SK-N-SH treated with all-trans-retinoic acid at 6 μM for 48 hours (cell line): ENCODE data around the gene VMP1.
A peak's percentile ranks its signal among the peaks of the same experiment; 100 is the strongest.

ENCODE experiments used
- ATAC-seq: fragments of 200-7000 bp; cut with Tn5 transposase; 3 replicates; pipeline ENCODE4 v1.9.1; 2020; ENCODE audit warnings: mild to moderate bottlenecking, moderate library complexity
- ARNTL ChIP-seq: fragments of 450-650 bp; formaldehyde crosslinking; IDR thresholded peaks from 2 replicates; pipeline ENCODE4 v1.5.0; 2020; ENCODE audit warnings: low read depth, mild to moderate bottlenecking, moderate library complexity, borderline replicate concordance
- BACH2 ChIP-seq: fragments of 250-450 bp; sonication (Bioruptor Pico); IDR thresholded peaks from 2 replicates; pipeline ENCODE4 v1.9.0; 2021; ENCODE audit warnings: mild to moderate bottlenecking, borderline replicate concordance
- CSDC2 ChIP-seq: fragments of 250-450 bp; sonication (Bioruptor Pico); IDR thresholded peaks from 2 replicates; pipeline ENCODE4 v1.5.0; 2020; ENCODE audit warnings: mild to moderate bottlenecking, moderate library complexity
- CSRNP3 ChIP-seq: fragments of 250-450 bp; sonication (Bioruptor Pico); IDR thresholded peaks from 2 replicates; pipeline ENCODE4 v1.5.1; 2021; ENCODE audit warnings: mild to moderate bottlenecking, moderate library complexity
- ESRRG ChIP-seq: fragments of 250-450 bp; sonication (Bioruptor Pico); IDR thresholded peaks from 2 replicates; pipeline ENCODE4 v1.6.1; 2021; ENCODE audit warnings: mild to moderate bottlenecking
- GLIS3 ChIP-seq: fragments of 250-450 bp; sonication (Bioruptor Pico); IDR thresholded peaks from 2 replicates; pipeline ENCODE4 v1.5.0; 2020; ENCODE audit warnings: mild to moderate bottlenecking, moderate library complexity
- ISL1 ChIP-seq: fragments of 250-450 bp; sonication (Bioruptor Pico); IDR thresholded peaks from 2 replicates; pipeline ENCODE4 v2.1.2; 2022; ENCODE audit warnings: mild to moderate bottlenecking, moderate library complexity
- OSR1 ChIP-seq: fragments of 250-450 bp; sonication (Bioruptor Pico); IDR thresholded peaks from 2 replicates; pipeline ENCODE4 v1.8.0; 2022; ENCODE audit warnings: moderate library complexity, mild to moderate bottlenecking, inconsistent platforms
- PATZ1 ChIP-seq: fragments of 250-450 bp; sonication (Bioruptor Pico); IDR thresholded peaks from 2 replicates; pipeline ENCODE4 v1.8.0; 2020; ENCODE audit warnings: mild to moderate bottlenecking, moderate library complexity, borderline replicate concordance
- PPARA ChIP-seq: fragments of 250-450 bp; sonication (Bioruptor Pico); IDR thresholded peaks from 2 replicates; pipeline ENCODE4 v1.5.0; 2020; ENCODE audit warnings: mild to moderate bottlenecking, borderline replicate concordance
- RARB ChIP-seq: fragments of 250-450 bp; sonication (Bioruptor Pico); IDR thresholded peaks from 2 replicates; pipeline ENCODE4 v1.8.0; 2021; ENCODE audit warnings: mild to moderate bottlenecking, moderate library complexity
- SNAI2 ChIP-seq: fragments of 250-450 bp; sonication (Bioruptor Pico); IDR thresholded peaks from 2 replicates; pipeline ENCODE4 v1.5.0; 2020; ENCODE audit warnings: mild to moderate bottlenecking, moderate library complexity
- TCF4 ChIP-seq: fragments of 250-450 bp; sonication (Bioruptor Pico); IDR thresholded peaks from 2 replicates; pipeline ENCODE4 v1.8.0; 2021; ENCODE audit warnings: mild to moderate bottlenecking, moderate library complexity, borderline replicate concordance
- ZC3H10 ChIP-seq: fragments of 250-450 bp; sonication (Bioruptor Pico); IDR thresholded peaks from 2 replicates; pipeline ENCODE4 v1.5.1; 2021; ENCODE audit warnings: mild to moderate bottlenecking, moderate library complexity
- ZFP3 ChIP-seq: fragments of 250-450 bp; sonication (Bioruptor Pico); IDR thresholded peaks from 2 replicates; pipeline ENCODE4 v1.5.0; 2020; ENCODE audit warnings: mild to moderate bottlenecking, moderate library complexity
- ZNF565 ChIP-seq: fragments of 450-650 bp; formaldehyde crosslinking; conservative IDR thresholded peaks from 2 replicates; pipeline ENCODE4 v1.5.0; 2020; ENCODE audit warnings: low read depth, mild to moderate bottlenecking, moderate library complexity
- ZNF70 ChIP-seq: fragments of 450-650 bp; formaldehyde crosslinking; IDR thresholded peaks from 2 replicates; pipeline ENCODE4 v1.5.0; 2020; ENCODE audit warnings: mild to moderate bottlenecking, moderate library complexity
- ZNF8 ChIP-seq: fragments of 450-650 bp; formaldehyde crosslinking; IDR thresholded peaks from 2 replicates; pipeline ENCODE4 v1.5.0; 2020; ENCODE audit warnings: mild to moderate bottlenecking, moderate library complexity
- TF ChIP-seq, protein P1 (sequence below): fragments of 250-450 bp; sonication (Bioruptor Pico); IDR thresholded peaks from 2 replicates; pipeline ENCODE4 v1.5.0; 2020; ENCODE audit warnings: mild to moderate bottlenecking, moderate library complexity

VMP1 gene

DNA sequence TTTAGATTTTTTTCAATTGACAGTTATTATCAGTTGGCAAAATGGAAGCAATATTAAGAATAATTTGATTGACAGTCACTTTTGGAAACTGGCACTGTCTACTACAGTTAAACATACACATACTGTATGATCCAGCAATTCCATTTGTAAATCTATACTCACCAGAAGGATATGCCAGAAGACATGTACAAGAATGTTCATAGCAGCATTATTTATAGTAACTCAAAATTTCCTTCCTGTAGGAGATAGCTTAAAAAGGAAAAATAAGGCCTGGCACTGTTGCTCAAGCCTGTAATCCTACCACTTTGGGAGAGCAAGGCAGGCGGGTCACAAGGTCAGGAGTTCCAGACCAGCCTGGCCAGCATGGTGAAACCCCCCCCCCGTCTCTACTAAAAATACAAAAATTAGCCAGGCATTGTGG lies 89.3 kb downstream of the VMP1 start:
- ATAC-seq, result peak; percentile 18
- TF ChIP-seq ISL1 (0 out of 2 replicates have a peak, but pooled peaks have one; percentile 10), GLIS3 (no peak)

GRCh38 chr17:59798111-59798510 lies 90.7 kb downstream of the VMP1 start:
- no peak for ATAC-seq

DNA sequence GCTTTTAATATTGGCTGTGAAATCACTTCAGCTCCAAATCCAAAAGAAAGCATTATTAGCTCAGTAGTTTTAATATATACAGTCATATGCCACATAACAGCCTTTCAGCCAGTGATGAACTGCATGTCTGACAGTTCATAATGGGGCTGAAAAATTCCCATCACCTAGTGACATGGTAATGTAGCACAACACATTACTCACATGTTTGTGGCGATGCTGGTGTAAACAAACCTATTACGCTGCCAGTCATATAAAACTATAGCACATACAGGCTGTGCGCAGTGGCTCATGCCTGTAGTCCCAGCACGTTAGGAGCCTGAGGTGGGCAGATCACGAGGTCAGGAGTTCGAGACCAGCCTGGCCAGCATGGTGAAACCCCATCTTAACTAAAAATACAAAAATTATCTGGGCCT lies 93.1 kb downstream of the VMP1 start:
- TF ChIP-seq ISL1, result peak; percentile 19; the same call in 1 of the 2 replicates
- no peak for TF ChIP-seq BACH2 (CRISPR knock-in tag)
- ATAC-seq, result no peak; the same call in 2 of the 3 replicates

More at GRCh38 chr17:59798111-59798510, 90.7 kb downstream of the VMP1 start:
- TF ChIP-seq, protein P1, sequence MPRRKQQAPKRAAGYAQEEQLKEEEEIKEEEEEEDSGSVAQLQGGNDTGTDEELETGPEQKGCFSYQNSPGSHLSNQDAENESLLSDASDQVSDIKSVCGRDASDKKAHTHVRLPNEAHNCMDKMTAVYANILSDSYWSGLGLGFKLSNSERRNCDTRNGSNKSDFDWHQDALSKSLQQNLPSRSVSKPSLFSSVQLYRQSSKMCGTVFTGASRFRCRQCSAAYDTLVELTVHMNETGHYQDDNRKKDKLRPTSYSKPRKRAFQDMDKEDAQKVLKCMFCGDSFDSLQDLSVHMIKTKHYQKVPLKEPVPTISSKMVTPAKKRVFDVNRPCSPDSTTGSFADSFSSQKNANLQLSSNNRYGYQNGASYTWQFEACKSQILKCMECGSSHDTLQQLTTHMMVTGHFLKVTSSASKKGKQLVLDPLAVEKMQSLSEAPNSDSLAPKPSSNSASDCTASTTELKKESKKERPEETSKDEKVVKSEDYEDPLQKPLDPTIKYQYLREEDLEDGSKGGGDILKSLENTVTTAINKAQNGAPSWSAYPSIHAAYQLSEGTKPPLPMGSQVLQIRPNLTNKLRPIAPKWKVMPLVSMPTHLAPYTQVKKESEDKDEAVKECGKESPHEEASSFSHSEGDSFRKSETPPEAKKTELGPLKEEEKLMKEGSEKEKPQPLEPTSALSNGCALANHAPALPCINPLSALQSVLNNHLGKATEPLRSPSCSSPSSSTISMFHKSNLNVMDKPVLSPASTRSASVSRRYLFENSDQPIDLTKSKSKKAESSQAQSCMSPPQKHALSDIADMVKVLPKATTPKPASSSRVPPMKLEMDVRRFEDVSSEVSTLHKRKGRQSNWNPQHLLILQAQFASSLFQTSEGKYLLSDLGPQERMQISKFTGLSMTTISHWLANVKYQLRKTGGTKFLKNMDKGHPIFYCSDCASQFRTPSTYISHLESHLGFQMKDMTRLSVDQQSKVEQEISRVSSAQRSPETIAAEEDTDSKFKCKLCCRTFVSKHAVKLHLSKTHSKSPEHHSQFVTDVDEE (CRISPR knock-in tag), result no peak
- TF ChIP-seq RARB (CRISPR knock-in tag) (no peak), BACH2 (CRISPR knock-in tag) (no peak), ZNF70 (CRISPR knock-in tag) (no peak), ESRRG (no peak), GLIS3 (no peak), ZNF565 (no peak)

DNA sequence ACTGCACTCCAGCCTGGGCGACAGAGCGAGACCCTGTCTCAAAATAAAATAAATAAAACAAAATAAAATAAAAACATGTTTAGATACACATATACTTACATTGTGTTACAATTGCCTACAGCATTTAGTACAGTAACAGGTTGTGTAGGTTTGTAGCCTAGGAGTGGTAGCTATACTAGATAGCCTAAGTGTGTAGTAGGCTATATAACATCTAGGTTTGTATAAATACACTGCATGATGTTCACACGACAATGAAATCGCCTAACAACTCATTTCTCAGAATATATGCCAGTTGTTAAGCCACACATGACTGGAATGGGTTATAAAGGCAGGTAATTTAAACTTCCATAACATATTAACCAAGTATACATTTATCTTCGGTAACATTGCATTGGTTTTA lies 94.7 kb downstream of the VMP1 start:
- TF ChIP-seq CSDC2 (no peak), PPARA (no peak), ZNF8 (no peak), BACH2 (CRISPR knock-in tag) (no peak), OSR1 (CRISPR knock-in tag) (no peak), PATZ1 (CRISPR knock-in tag) (no peak), ZC3H10 (CRISPR knock-in tag) (no peak), ESRRG (no peak), CSRNP3 (no peak), ZFP3 (CRISPR knock-in tag) (no peak), ARNTL (no peak), ZNF565 (no peak), ISL1 (no peak), RARB (CRISPR knock-in tag) (no peak), TCF4 (CRISPR knock-in tag) (no peak), SNAI2 (CRISPR knock-in tag) (no peak), ZNF70 (CRISPR knock-in tag) (no peak), GLIS3 (no peak)
- TF ChIP-seq, protein P1 (CRISPR knock-in tag), result no peak
- ATAC-seq, result no peak
